ENCODE measurements around the gene MOB3A.

DNA sequence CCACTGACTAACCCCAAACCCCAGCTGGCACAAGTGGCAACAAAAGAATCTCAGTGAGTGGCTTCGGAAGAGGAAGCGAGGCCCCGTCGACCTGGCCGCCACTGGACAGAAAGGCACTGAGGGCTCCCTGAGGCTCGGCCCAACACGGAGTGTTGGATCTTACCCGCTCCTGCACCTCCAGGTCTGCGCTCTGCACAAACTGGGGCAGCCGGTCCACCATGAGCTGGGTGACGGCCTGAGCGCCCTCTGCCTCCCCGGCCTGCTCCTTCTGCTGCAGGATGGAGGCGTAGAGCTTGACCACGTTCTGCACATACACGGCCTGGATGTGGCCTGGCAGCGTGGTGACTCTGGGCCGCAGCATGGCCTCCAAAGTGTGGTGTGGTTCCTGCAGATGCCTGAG lies 22.3 kb upstream of the MOB3A start:
- TF ChIP-seq POLR2A (IDR thresholded peaks at IDR 0.05; ENCODE audit: low read depth, low read length) = no peak
- no peak for TF ChIP-seq TAF1 (IDR thresholded peaks at IDR 0.05; ENCODE audit: borderline replicate concordance, low read depth, low read length)
- no peak for TF ChIP-seq POLR2AphosphoS5 (IDR thresholded peaks at IDR 0.05; ENCODE audit: low read depth, low read length)

Measured in GM12892 (cell line).